Activated CD4-positive, alpha-beta T cell treated with anti-CD3 and anti-CD28 coated beads, Interleukin-2, amount 50 U/mL, for 4 hours (primary cell): Measurements from ENCODE around the gene MORN5.
"Not testable (repeated sequence)": the region's sequence is repeated elsewhere in the genome, so short reads cannot be mapped to it uniquely, and the experiment has no call there.

Source experiments
- DNase-seq, 2 experiments: peaks; one replicate each; pipeline ENCODE4 v3.0.0-alpha.2; 2020

MORN5 gene

GRCh38 chr9:122159026-122159924 is at the start of gene MORN5, which contains the start of gene NDUFA8:
Gene MORN5, plus strand, starts transcription at chr9:122159908. Its CDS starts 65 bp downstream, at chr9:122159973.
Gene NDUFA8, minus strand, starts transcription at chr9:122159779. Its CDS starts 102 bp downstream, at chr9:122159677.
- peak; percentile 95 for DNase-seq

- no peak for DNase-seq
Measured at GRCh38 chr9:122110100-122110833, 49.4 kb upstream of the MORN5 start.

- DNase-seq: no peak
Measured at GRCh38 chr9:122111413-122112085, 48.2 kb upstream of the MORN5 start.

GRCh38 chr9:122112238-122112637 is 47.5 kb upstream of the MORN5 start:
- DNase-seq: no peak

- DNase-seq: no peak
Measured at GRCh38 chr9:122113574-122113973, 46.1 kb upstream of the MORN5 start.

GRCh38 chr9:122115176-122116035 is 44.3 kb upstream of the MORN5 start:
- no peak for DNase-seq

GRCh38 chr9:122116040-122116439 is 43.7 kb upstream of the MORN5 start:
- DNase-seq: no peak

- DNase-seq: no peak
Measured at GRCh38 chr9:122116448-122117173, 43.1 kb upstream of the MORN5 start.

- DNase-seq: not testable (repeated sequence)
Measured at GRCh38 chr9:122117241-122117640, 42.5 kb upstream of the MORN5 start.

- no peak for DNase-seq
Measured at GRCh38 chr9:122118343-122119165, 41.2 kb upstream of the MORN5 start.

GRCh38 chr9:122119166-122119521 is 40.6 kb upstream of the MORN5 start:
- DNase-seq: no peak

GRCh38 chr9:122119721-122120120 is 40.0 kb upstream of the MORN5 start:
- no peak for DNase-seq

GRCh38 chr9:122120316-122121071 is 39.2 kb upstream of the MORN5 start:
- DNase-seq: no peak

- DNase-seq: no peak
Measured at GRCh38 chr9:122121391-122121790, 38.3 kb upstream of the MORN5 start.

- no peak for DNase-seq
Measured at GRCh38 chr9:122121931-122122330, 37.8 kb upstream of the MORN5 start.

- no peak for DNase-seq
Measured at GRCh38 chr9:122122468-122122867, 37.2 kb upstream of the MORN5 start.

GRCh38 chr9:122122903-122123632 is 36.6 kb upstream of the MORN5 start:
- DNase-seq: peak; percentile 67 to 68

- DNase-seq: no peak
Measured at GRCh38 chr9:122124048-122124447, 35.7 kb upstream of the MORN5 start.

GRCh38 chr9:122124528-122124927 is 35.2 kb upstream of the MORN5 start:
- DNase-seq: no peak
